Prostate gland (tissue), 2 donors: ENCODE results near the gene WNK2. TPM values are rescaled to one million over a fixed set of nuclear protein-coding genes. Genes with fewer than 3 reads are reported as not detected.
A peak's percentile ranks its signal among the peaks of the same experiment; 100 is the strongest.

Experiments used
- DNase-seq: peaks from one replicate; pipeline ENCODE4 v3.0.0-alpha.2; 2019; ENCODE audit warnings: low spot score
- H3K27ac ChIP-seq, 2 donors: fragments of 200-600 bp; sonication (generic); 2 replicates each; pipeline ENCODE4 v1.5.1; 2017 to 2019
- H3K27me3 ChIP-seq: fragments of 200-600 bp; sonication (generic); replicated peaks from 2 replicates; pipeline ENCODE4 v1.5.1; 2019; ENCODE audit not compliant: insufficient read depth
- H3K36me3 ChIP-seq, 2 donors: fragments of 200-600 bp; sonication (generic); 1 replicate in 1 of 2; 2 replicates in 1 of 2; pipeline versions ENCODE4 v1.5.1 to v1.8.1; 2017 to 2019
- H3K4me1 ChIP-seq: fragments of 200-600 bp; sonication (generic); replicated peaks from 2 replicates; pipeline ENCODE4 v1.5.1; 2019
- H3K4me3 ChIP-seq, 2 donors: fragments of 200-600 bp; sonication (generic); 2 replicates each; pipeline ENCODE4 v1.5.1; 2017 to 2019
- H3K9me3 ChIP-seq: fragments of 200-600 bp; sonication (generic); 2 replicates; pipeline ENCODE4 v1.5.1; 2017
- POLR2A ChIP-seq: fragments of 450-650 bp; IDR thresholded peaks from one replicate; pipeline ENCODE4 v1.6.1; 2016; ENCODE audit warnings: antibody characterized with exemption, mild to moderate bottlenecking
- POLR2AphosphoS5 ChIP-seq: sonication (generic); formaldehyde crosslinking; IDR thresholded peaks from one replicate; pipeline ENCODE4 v1.6.1; 2017; ENCODE audit warnings: antibody characterized with exemption
- WGBS: methylation state at CpG from one replicate; pipeline ENCODE4 v1.1.5; 2018; 5-methylcytosine and 5-hydroxymethylcytosine counted together
- intact Hi-C: fragments of 100-400 bp; cut with DNase I; formaldehyde crosslinking; loops from one replicate; pipeline ENCODE4 v1.14.2; 2022
- total RNA-seq, 2 donors: library from RNA; depleted of rRNA; stranded (reverse); fragments of >200 nt; gene quantifications; one replicate each; pipeline ENCODE4 v1.1.0, GENCODE V29; 2016
- TF ChIP-seq, protein P1 (sequence below), 4 experiments: fragments of 200-600 bp in 2 of 4; fragments of 450-650 bp in 2 of 4; sonication (generic) in 2 of 4; IDR thresholded peaks; 1 replicate in 3 of 4; 2 replicates in 1 of 4; pipeline ENCODE4 v1.5.1; 2016 to 2019; ENCODE audit warnings: antibody characterized with exemption in 4 of 4, mild to moderate bottlenecking in 2 of 4, moderate library complexity in 2 of 4

WNK2 gene
- total RNA-seq, 2 donors from 2014 or later, result 77.9 to 136 TPM

- H3K4me1 ChIP-seq, result peaks cover 24% of the 10 kb centered on the region
- no peaks in the 10 kb centered on the region for H3K27me3 ChIP-seq
- intact Hi-C loops, result loop anchor here (5.0 kb wide), 1 partner anchor 56 kb away; the partner anchor contains the start of gene NINJ1
- WGBS, result 67% methylated on average over 14 of the region's 14 CpGs
- H3K4me3 ChIP-seq, result no peak overlapping the region
- TF ChIP-seq, protein P1, sequence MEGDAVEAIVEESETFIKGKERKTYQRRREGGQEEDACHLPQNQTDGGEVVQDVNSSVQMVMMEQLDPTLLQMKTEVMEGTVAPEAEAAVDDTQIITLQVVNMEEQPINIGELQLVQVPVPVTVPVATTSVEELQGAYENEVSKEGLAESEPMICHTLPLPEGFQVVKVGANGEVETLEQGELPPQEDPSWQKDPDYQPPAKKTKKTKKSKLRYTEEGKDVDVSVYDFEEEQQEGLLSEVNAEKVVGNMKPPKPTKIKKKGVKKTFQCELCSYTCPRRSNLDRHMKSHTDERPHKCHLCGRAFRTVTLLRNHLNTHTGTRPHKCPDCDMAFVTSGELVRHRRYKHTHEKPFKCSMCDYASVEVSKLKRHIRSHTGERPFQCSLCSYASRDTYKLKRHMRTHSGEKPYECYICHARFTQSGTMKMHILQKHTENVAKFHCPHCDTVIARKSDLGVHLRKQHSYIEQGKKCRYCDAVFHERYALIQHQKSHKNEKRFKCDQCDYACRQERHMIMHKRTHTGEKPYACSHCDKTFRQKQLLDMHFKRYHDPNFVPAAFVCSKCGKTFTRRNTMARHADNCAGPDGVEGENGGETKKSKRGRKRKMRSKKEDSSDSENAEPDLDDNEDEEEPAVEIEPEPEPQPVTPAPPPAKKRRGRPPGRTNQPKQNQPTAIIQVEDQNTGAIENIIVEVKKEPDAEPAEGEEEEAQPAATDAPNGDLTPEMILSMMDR (IDR thresholded peaks at IDR 0.05), result no peak
- no peak for TF ChIP-seq POLR2AphosphoS5
- TF ChIP-seq POLR2A, result no peak
- H3K9me3 ChIP-seq, result no peaks in the 10 kb centered on the region
- DNase-seq, result no peak
- peak overlapping the region; percentile 60 to 62 for H3K27ac ChIP-seq
- no peaks in the 10 kb centered on the region for H3K36me3 ChIP-seq
Measured at GRCh38 chr9:93188426-93189368, 4.8 kb downstream of the WNK2 start.

GRCh38 chr9:93189369-93190132 is 5.6 kb downstream of the WNK2 start:
- intact Hi-C loops, result loop anchor here (5.0 kb wide), 1 partner anchor 57 kb away; the partner anchor contains the start of gene NINJ1
- DNase-seq, result no peak
- TF ChIP-seq POLR2AphosphoS5, result no peak
- no peak for TF ChIP-seq POLR2A
- TF ChIP-seq, protein P1 (IDR thresholded peaks at IDR 0.05), result no peak
- Histone ChIP-seq H3K27ac (peak overlapping the region in 1 of 2 donors; percentile 6), H3K27me3 (no peaks in the 10 kb centered on the region), H3K4me1 (peaks cover 33% of the 10 kb centered on the region), H3K36me3 (no peaks in the 10 kb centered on the region), H3K9me3 (no peaks in the 10 kb centered on the region), H3K4me3 (no peak overlapping the region)
- WGBS, result 61% methylated on average over 17 of the region's 21 CpGs

DNA sequence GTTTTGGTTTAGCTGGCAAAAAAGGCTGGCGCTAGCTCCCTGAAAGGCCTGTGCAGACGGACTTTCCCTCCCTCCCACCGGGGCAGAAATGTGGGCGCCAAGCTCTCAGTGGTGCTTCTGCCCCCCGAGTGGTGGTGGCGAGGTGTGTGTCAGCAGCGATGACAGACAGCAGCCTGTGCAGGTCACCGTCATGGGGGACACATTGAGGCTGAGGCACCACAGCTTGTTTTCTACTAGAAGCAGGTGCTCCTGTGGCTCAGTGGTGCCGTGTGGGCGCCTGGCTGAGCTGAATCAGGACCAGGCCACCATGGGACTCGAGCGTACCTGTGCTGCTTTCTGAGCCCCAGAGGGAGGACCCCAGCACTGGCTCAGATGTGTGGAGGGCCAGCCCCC is 6.2 kb downstream of the WNK2 start:
- Histone ChIP-seq H3K4me1 (peaks cover 33% of the 10 kb centered on the region), H3K27me3 (no peaks in the 10 kb centered on the region), H3K27ac (no peak overlapping the region), H3K36me3 (no peaks in the 10 kb centered on the region), H3K9me3 (no peaks in the 10 kb centered on the region), H3K4me3 (no peak overlapping the region)
- TF ChIP-seq, protein P1 (IDR thresholded peaks at IDR 0.05), result no peak
- TF ChIP-seq POLR2A (no peak), POLR2AphosphoS5 (no peak)
- no peak for DNase-seq
- intact Hi-C loops, result no loop called here
- WGBS, result 87% methylated on average over 12 of the region's 12 CpGs

- H3K4me3 ChIP-seq, result no peak overlapping the region
- no peak overlapping the region for H3K27ac ChIP-seq
- TF ChIP-seq POLR2A (no peak), POLR2AphosphoS5 (no peak)
- TF ChIP-seq, protein P1 (IDR thresholded peaks at IDR 0.05), result no peak
- no peaks in the 10 kb centered on the region for H3K36me3 ChIP-seq
- no peaks in the 10 kb centered on the region for H3K27me3 ChIP-seq
- peaks cover 29% of the 10 kb centered on the region for H3K4me1 ChIP-seq
- WGBS, result 90% methylated on average over 17 of the region's 17 CpGs
- no peaks in the 10 kb centered on the region for H3K9me3 ChIP-seq
- no peak for DNase-seq
- intact Hi-C loops, result no loop called here
Measured at GRCh38 chr9:93190656-93191353, 6.9 kb downstream of the WNK2 start.
